Prostate gland (tissue), 2 donors: Measurements from ENCODE around the gene ELFN1.

Experiments
- CTCF ChIP-seq, 4 experiments: fragments of 200-600 bp in 2 of 4; fragments of 450-650 bp in 2 of 4; sonication (generic) in 2 of 4; IDR thresholded peaks; 1 replicate in 3 of 4; 2 replicates in 1 of 4; pipeline ENCODE4 v1.5.1; 2016 to 2019; ENCODE audit warnings: antibody characterized with exemption in 4 of 4, mild to moderate bottlenecking in 2 of 4, moderate library complexity in 2 of 4
- POLR2A ChIP-seq: fragments of 450-650 bp; IDR thresholded peaks from one replicate; pipeline ENCODE4 v1.6.1; 2016; ENCODE audit warnings: antibody characterized with exemption, mild to moderate bottlenecking
- POLR2AphosphoS5 ChIP-seq: sonication (generic); formaldehyde crosslinking; IDR thresholded peaks from one replicate; pipeline ENCODE4 v1.6.1; 2017; ENCODE audit warnings: antibody characterized with exemption

DNA sequence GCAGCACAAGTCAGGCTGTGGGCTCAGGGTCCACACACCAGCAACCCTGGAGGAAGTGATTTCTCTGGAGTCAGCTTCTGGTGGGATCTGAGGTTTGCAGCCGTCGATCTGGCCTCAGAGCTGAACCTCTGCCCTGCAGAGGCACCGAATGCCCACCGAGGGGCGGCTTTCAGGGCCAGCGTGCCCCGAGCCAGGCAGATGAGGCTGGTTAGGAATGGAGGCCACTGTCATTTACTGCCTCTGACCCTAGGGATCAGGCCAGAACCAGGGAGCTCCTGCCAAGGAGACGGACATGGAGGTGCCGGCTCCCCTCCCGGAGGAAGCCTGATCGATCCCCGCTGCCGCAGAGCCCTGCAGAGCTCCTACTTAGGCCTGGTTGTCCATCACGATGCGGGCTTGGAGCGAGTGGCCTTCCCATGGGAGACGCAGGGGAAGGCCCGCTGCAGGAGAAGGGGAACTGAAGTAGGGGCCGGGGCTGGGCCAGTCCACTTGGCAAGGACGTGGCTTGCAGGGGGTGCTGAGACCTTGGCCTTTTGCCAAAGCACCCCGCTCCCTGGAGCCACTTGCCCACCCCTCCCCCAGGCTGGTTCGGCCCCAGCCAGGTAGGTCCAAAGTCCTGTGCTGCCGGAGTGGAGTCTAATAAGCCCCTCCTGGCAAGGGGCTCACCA lies 19.6 kb upstream of the ELFN1 start:
- TF ChIP-seq CTCF (IDR thresholded peaks at IDR 0.05) (no peak), POLR2A (no peak), POLR2AphosphoS5 (no peak)
